ENCODE data around the gene PDE6A.

Gene PDE6A

DNA sequence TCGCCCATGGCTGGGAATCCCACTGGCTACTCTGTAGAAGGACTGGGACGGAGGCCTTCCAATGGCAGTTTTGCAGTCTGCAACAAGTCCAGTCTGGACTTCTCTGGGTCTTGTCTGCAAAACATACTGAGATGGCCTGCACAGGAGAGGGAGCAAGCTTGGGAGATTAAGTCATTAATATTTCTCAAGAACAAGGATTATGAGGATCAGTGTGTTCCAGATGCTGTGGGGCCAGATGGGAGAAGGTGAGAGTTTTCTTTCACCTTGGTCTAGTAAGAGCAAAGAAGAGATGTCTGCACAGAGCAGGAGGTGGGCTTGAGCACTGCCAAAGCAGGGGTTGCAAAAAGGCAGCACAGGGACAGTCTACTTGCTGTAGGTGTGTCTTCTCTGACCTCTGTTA is at the start of gene PDE6A:
Gene PDE6A (minus strand): TSS at position 128 of the 400 bp plus-strand sequence. CDS start 120 bp downstream, at position 8.
- DNase-seq (ENCODE audit: low read depth in 2 of 3, low spot score in 1 of 3) = no peak

DNA sequence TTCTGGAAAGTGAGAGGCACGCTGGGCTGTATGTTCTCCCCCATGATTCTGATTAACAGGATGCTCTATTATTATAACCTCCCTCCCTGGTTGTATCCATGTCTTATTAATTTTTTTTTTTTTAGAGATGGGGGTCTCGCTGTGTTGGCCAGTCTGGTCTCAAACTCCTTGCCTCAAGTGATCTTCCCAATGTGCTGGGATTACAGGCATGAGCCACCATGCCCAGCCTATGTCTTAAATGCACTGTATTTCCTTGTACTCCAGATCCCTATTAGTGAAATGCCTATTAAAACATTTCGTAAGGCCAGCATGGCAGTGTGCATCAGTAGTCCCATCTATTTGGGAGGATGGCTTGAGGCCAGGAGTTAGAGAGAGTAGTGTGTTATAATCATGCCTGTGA is 48.9 kb upstream of the PDE6A start:
- DNase-seq (ENCODE audit: low read depth in 2 of 3, low spot score in 1 of 3) = no peak

DNA sequence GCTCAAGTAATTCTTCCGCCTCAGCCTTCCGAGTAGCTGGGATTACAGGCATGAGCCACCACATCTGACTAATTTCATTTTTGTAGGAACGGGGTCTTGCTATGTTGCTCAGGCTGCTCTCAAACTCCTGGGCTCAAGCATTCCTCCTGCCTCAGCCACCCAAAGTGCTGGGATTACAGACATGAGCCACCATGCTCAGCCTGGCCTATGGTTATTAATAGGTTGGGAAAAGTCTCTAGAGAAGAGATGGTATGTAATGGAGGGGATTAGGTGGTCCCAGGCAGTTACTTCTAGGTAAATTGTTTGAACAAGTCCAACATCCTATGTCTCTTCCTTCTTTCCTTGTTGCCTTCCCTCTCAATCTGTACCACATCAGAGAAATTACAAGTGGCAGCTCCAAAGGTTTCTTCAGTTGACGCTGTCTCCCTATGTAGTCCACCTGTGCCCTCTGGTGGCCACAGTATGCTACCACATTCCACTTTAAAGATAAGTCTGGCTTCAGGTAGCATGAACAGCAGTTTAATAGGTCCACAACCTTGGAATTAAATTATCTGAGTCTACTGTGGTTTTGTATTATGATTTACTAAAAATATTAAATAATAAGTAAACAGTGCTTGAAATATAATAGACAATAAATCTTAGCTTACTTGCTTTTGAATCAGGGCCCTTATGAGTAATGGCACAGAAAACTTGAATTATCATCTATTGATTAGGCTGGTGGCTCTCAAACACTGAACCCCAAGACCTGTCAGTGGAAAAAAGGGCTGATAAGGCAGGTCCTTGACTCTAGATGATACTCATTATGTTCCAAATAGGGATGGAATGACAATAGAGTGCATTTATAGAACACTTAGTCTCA is 46.2 kb upstream of the PDE6A start:
- DNase-seq (ENCODE audit: low read depth in 2 of 3, low spot score in 1 of 3) = peak; percentile 31 to 59 (median 41)

DNA sequence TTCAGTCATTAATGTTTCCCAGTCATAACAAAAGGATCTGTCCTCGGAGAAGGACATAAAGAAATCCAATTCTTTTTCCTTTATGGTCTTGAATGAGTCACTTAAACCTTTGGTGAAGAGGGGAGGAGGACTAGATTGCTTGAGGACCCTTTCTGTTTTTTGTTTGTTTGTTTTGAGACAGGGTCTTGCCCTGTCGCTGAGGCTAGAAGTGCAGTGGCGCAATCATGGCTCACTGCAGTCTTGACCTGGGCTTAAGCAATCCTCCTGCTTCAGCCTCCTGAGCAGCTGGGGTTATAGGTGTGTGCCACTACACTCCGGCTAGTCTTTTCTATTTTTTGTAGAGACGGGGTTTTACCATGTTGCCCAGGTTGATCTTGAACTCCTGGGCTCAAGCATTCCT is 43.5 kb upstream of the PDE6A start:
- no peak for DNase-seq (ENCODE audit: low read depth in 2 of 3, low spot score in 1 of 3)

DNA sequence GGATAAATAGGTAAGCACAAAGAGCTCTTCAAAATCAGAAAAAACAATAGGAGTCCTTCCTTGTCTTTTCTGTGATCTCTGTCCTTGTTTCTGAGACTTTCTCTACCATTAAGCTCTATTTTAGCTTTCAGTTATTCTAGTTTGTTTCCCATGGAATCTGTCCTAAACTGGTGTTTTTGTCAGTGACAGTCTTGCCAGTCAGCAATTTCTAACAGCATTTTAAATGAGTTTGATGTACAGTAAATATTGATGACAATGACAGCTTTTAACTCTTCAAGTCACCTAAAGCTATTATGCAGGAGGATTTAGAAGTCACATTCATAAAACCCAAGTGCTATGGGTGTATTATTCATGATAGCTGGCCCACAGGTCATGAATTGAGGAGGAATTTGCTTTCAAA is 37.9 kb upstream of the PDE6A start:
- DNase-seq (ENCODE audit: low read depth in 2 of 3, low spot score in 1 of 3) = no peak

DNA sequence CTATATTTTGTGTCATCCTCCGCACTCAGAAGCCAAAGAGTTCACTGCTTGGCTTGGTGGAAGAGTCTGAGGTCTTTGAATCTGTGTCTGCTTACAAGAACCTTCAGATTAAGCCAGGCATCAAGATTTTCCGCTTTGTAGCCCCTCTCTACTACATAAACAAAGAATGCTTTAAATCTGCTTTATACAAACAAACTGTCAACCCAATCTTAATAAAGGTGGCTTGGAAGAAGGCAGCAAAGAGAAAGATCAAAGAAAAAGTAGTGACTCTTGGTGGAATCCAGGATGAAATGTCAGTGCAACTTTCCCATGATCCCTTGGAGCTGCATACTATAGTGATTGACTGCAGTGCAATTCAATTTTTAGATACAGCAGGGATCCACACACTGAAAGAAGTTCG is 36.6 kb upstream of the PDE6A start:
- no peak for DNase-seq (ENCODE audit: low read depth in 2 of 3, low spot score in 1 of 3)

DNA sequence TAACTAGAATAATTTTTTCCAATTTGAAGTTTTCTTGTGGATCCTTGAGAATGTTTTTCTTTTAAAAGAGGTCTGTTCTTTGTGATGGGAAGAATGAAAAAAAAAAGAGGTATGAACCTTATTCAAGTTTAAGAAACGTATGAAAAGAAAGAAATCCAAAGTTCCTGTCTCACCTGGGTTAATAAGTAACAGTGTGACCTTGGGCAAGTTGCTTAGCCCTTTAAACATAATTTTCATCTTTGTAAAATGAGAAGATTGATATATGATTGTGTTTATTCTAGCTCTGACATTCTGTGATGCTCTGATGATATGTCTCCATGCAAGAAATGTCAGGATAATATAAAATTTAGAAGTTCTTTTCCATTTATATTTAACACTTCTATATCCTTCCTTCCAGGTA is 35.3 kb upstream of the PDE6A start:
- DNase-seq (ENCODE audit: low read depth in 2 of 3, low spot score in 1 of 3) = no peak

DNA sequence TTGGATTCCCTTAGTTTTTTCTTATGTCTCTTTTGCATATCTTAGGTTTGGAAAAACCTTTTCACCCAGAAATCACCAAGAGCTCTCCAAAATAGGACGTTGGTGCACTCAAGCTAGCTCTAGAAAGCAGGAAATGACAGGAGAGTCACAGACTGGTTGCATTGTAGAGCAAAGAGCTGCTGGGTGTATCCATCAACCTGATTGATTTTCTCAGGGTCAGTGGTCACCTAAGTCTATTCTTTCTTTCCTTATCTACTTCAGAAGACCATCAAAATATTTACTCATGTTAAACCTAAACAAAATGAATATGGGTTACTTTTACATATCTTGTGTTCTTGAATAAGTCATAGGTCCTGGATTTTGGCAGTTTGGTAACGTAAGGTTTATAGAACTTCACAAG is 30.8 kb upstream of the PDE6A start:
- no peak for DNase-seq (ENCODE audit: low read depth in 2 of 3, low spot score in 1 of 3)

DNA sequence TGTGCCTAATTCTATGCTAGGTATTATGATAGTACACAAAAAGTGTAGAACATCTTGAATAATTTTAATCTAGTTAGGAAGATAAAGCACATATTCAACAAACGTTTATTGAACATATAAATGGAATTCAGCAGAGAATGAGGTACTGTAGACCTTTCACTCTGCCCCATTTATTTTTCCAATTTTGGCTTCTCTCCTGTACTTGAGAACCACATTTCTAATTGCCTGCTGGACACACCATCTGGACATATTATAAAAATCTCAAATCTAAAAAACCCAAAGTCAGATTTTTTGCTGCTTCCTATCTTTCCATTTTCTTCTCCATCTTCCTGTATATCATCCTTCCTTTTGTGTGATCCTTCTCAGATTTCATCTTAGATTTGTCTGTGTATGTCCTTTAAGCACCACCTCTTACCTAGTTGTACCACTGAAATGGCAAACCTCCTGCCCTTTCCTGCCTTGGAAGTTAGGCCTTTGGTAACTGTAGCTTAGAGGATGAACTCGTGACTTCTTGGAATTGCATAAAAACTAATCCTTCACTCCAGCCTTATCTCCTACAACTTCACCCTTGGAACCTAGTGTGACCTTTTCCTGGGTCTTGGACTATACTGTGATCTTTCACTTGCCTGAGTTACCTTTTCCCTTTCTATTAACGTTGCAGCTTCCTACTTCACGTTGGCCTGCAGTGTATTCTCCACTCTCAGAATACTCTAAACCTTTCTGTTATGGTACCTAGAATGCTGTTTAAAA is 24.8 kb upstream of the PDE6A start:
- no peak for DNase-seq (ENCODE audit: low read depth in 2 of 3, low spot score in 1 of 3)

DNA sequence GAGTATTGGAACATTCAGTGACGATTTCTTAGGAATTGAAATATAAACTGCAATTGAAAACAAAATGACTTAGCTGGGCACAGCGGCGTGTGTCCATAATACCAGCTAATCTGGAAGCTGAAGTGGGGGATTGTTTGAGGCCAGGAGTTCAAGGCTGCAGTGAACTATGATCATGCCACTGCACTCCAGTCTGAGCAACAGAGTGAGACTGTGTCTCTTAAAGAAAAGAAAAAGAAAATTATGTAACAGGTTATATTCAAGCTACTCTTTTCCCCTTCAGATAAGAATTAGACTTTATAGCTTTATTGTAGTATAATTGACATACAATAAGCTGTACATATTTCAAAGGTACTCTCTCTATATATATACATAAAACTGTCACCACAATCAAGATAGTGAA is 22.4 kb upstream of the PDE6A start:
- DNase-seq (ENCODE audit: low read depth in 2 of 3, low spot score in 1 of 3) = no peak

DNA sequence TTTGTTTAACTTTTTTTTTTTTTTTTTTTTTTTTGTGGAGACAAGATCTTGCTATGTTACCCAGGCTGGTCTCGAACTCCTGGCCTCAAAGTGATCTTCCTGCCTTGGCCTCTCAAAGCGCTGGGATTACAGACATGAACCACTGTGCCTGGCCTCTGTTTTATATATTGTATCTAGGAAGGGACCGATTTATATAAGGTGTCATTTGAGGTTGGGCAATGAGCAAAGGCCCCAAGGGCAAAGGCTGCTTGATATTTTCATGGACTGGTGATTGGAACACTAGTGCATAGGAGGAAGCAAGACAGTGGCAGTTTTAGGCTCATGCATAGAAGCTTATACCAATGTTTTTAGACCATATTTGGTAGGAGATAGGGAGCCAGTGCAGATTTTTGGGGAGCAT is 19.1 kb upstream of the PDE6A start:
- DNase-seq (ENCODE audit: low read depth in 2 of 3, low spot score in 1 of 3) = no peak

DNA sequence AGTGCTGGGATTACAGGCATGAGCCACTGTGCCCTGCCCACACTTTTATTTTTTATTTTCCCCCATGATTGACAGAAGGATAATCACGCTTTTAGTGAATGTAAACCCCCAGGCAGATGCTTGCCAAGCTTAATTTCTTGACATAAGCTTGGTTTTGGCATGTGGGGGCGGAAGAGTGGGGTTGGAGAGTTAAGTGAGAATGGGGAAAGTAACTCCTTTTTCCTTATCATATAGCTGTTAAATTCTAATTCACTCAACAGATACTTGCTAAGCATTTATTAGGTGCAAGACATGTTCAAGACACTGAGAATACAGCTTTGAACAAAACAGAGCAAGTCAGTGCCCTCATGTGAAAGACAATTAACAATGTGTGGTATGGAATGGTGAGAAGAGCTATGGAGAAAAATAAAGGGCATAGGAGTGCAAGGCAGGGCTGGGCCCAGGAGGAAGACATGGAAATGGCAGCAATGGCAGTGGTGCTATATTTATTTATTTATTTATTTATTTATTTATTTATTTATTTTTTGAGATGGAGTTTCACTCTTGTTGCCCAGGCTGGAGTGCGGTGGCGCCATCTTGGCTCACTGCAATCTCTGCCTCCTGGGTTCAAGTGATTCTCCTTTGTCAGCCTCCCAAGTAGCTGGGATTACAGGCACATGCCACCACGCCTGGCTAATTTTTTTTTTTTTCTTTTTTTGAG is 18.2 kb upstream of the PDE6A start:
- DNase-seq (ENCODE audit: low read depth in 2 of 3, low spot score in 1 of 3) = no peak

DNA sequence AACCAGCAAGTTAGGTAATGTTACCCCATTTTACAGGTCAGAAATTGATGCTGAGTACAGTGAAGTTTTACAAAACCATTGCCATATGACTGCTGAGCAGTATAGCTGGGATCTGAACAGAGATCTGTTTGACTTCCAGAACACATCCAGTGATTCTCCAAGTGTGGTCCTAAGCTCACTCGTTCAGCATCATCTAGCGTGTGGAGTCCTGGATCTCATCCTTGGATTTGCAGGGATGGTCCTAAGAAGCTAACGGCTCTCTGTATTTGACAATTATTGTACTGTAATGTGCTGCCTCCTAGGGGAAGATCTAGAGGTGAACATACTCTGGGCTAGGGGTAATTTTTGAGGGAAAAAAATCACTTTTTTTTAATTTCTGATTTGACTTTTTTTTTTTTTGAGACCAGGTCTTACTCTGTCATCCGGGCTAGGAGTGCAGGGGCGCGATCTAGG is 17.4 kb upstream of the PDE6A start:
- no peak for DNase-seq (ENCODE audit: low read depth in 2 of 3, low spot score in 1 of 3)

DNA sequence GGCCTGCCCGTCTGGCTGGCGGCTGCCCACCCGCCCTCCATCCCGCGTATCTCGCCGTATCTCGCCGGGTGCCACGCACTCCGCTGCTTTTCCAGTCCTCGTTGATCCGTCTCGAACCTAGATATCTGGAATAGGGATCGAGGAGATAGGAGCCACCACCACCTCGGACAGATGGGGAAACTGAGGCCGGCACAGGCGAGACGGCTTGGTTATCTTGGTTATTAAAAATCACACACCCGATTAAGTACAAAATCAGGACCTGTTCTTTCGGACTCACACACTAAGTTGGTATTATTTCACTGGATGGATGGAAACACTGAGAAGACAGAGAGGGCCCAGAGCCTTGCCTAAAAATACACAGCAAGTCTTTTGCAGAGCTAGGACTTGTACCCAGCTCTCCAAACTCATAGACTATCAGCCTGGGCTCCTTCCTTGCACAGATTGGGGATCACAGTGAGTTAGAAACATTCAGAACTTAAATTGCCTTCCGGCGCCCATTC is 16.6 kb upstream of the PDE6A start:
- DNase-seq (ENCODE audit: low read depth in 2 of 3, low spot score in 1 of 3) = no peak

DNA sequence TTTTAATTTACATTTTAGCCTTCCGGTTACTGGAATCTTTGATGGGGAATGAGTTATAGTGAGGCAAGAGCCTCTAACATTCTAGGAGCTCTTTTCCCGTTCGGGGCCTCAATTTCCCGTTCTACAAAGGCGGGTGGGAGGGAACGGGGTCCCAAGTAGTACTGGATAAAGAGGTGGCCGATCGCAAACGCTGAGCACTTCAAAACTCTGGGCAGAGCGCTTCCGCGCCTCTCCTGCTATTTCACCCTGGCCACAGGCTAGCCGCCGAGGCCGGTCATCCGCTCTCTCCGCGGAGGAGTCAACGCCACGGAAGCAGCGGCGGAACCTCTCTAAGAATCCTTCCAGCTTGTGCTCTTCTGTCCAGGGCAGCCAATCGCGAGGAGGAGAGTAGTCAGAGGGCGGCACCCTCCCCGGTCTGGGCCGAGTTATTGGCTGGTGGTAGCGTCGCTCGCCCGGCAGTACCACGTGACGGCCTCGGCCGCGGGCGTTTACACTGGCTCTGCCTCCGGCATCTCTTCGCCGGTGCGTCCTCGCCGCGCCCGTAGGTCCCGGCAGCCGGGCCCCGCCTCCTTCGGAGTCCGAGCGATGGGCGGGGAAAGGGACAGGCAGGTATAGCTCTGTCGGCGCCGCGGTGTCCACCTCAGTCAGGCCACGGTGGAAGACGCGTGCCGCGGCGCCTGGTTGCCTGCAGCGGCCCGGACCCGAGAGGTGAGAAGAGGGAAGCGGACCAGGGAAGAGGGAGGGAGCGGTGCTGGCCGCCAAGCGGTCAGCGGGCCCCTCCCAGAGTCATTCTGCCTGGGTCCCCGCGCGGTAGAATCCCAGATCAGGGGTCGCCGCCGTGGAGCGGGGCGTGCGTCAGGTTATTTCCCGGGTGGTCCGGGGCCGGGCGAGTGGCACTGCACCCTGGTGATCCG is 15.9 kb upstream of the PDE6A start, which contains the start of gene SLC26A2:
Gene SLC26A2 (plus strand): TSS at position 487 of the 914 bp plus-strand sequence. CDS start 16,895 bp downstream, outside the sequence.
- DNase-seq (ENCODE audit: low read depth in 2 of 3, low spot score in 1 of 3) = peak; percentile 87 to 92 (median 91)

DNA sequence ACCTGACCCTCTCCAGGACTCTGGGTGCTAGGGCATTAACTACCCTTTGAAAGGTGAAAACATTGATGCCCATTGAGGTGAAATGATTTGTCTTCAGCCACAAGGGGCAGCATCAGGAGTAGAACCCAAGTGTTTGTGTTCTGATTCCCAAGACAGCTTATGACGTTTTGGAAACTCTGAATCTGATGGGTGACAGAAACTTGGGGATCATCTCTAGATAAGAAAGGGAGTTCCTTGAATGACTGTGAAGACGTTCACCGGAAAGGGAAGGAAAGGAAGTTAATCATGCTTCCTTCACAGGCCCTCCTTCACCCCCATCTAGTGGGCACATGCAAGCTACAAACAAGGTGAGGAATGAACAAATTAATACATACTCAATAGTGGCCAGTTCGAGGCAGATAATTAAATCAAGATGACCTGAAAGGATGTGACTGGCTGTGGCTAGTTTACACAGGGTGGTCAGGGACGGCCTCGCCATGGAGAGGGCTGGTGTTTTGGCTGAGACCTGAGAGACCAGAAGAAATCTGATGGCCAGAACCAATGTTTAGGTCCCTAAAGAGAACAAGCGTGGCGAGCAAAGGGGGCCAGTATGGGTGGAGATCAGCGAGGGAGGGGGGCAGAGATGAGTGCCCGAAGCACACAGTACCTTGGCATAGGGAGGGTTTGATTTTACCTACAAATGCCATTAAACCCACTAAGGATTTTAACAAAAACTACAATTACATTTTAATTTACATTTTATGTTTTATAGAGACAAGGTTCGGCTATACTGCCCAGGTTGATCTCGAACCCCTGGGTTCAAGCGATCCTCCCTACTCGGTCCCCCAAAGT is 15.0 kb upstream of the PDE6A start:
- peak; percentile 26 to 76 (median 37) for DNase-seq (ENCODE audit: low read depth in 2 of 3, low spot score in 1 of 3)

DNA sequence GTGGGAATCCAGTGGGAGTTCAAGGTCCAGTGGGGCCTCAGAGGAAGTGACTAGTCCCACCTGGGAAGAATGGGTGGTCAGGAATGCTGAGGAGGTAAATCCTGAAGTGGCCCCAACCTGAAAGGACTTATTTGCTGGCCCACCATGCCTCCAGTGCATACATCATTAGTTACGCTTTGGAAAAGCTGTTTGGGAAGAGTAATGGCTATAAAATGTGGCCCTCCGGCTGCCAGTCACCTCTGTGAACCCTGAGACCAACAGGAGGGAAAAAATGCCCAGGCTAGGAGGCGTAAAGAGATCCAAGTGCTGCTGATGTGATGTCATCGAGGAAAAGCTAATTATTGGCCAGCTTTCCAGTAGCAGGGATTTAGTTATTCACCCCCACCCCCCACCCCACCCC is 13.3 kb upstream of the PDE6A start:
- DNase-seq (ENCODE audit: low read depth in 2 of 3, low spot score in 1 of 3) = no peak

DNA sequence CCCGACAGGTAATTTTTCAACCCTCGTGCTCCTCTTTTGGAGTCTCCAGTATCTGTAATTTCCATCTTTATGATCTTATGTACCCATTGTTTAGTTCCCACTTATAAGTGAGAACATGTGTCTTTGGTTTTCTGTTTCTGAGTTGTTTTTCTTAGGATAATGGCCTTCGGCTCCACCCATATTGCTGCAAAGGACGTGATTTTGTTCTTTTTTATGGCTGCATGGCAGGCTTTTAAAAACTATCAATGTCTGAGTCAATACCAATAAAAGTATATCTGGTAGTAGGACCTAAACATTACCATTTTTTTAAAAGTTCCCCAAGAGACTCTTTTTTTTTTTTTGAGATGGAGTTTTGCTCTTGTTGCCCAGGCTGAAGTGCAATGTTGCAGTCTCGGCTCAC is 12.1 kb upstream of the PDE6A start:
- DNase-seq (ENCODE audit: low read depth in 2 of 3, low spot score in 1 of 3) = no peak

DNA sequence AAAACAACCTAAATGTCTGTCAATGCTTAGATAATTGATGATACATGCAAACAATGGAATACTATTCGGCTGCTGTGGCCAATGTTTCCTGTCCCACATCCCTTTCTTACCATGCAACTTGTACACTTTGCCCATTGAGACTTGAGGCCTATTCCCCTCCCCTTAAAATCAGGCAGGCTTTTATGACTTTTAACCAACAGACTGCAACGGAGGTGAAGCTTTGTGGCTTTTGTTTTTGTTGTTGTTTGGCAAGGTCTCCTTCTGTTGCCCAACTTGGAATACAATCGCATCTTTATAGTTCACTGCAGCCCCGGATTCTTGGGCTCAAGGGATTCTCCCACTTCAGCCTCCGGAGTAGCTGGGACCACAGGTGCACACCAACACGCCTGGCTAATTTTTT is 10.2 kb upstream of the PDE6A start:
- no peak for DNase-seq (ENCODE audit: low read depth in 2 of 3, low spot score in 1 of 3)
